GM12878 (cell line): ENCODE data around the gene ZNF317. TPM values are rescaled to one million over a fixed set of nuclear protein-coding genes. Genes with fewer than 3 reads are reported as not detected.
"Not testable (repeated sequence)": the region's sequence is repeated elsewhere in the genome, so short reads cannot be mapped to it uniquely, and the experiment has no call there.

Source experiments
- ATAC-seq: fragments of 200-7000 bp; cut with Tn5 transposase; 3 replicates; pipeline ENCODE4 v1.9.1; 2020; ENCODE audit warnings: mild to moderate bottlenecking, moderate library complexity
- BruUV-seq: library from RNA; stranded (reverse); fragments of 400-500 nt; replicated peaks from 2 replicates; lab custom pipeline; 2021; lab: Mats Ljungman, UMichigan
- CTCF ChIA-PET: fragments of 300-600 bp; sonication (Branson Sonifier 250); formaldehyde crosslinking; extraction: SDS; loops from one replicate; lab custom pipeline; 2021; ENCODE audit warnings: inconsistent platforms; lab: Yijun Ruan, JAX
- POLR2A ChIA-PET: fragments of 350-600 bp; formaldehyde crosslinking; extraction: SDS; loops from one replicate; lab custom pipeline; 2021; ENCODE audit warnings: inconsistent platforms; lab: Charles Lee
- RAD21 ChIA-PET: fragments of 300-600 bp; sonication (Branson Sonifier 250); formaldehyde crosslinking; loops from one replicate; lab custom pipeline; 2023; ENCODE audit warnings: antibody characterized with exemption; ENCODE audit not compliant: unreplicated experiment; lab: Charles Lee
- SMC1A ChIA-PET: fragments of 300-600 bp; sonication (Branson Sonifier 250); formaldehyde crosslinking; loops from one replicate; lab custom pipeline; 2023; ENCODE audit not compliant: unreplicated experiment, uncharacterized antibody; lab: Charles Lee
- DNase-seq: peaks from one replicate; pipeline ENCODE4 v3.0.0-alpha.2; 2011; ENCODE audit warnings: low read depth, low spot score
- FAIRE-seq: peaks from 3 replicates; lab custom pipeline; 2011; peaks lifted over from hg19 to GRCh38; lab: Jason Lieb, UNC
- H2AFZ ChIP-seq: 2 replicates; pipeline ENCODE4 v1.6.0; 2011; ENCODE audit warnings: low read depth, low read length, control low read depth; ENCODE audit not compliant: control insufficient read depth
- H3K27ac ChIP-seq: 2 replicates; pipeline ENCODE4 v1.5.1; 2011; ENCODE audit warnings: control low read depth; ENCODE audit not compliant: control insufficient read depth, insufficient read depth
- H3K27me3 ChIP-seq, 2 experiments: replicated peaks in 1 of 2; 2 replicates each; pipeline versions ENCODE4 v1.6.0 to v1.6.1; 2011; ENCODE audit warnings: low read length in 1 of 2; ENCODE audit not compliant: control insufficient read depth in 2 of 2, insufficient read depth in 2 of 2
- H3K36me3 ChIP-seq, 2 experiments: 2 replicates each; pipeline ENCODE4 v1.5.1; 2011; ENCODE audit warnings: low read length in 1 of 2; ENCODE audit not compliant: control insufficient read depth in 2 of 2, insufficient read depth in 2 of 2
- H3K4me1 ChIP-seq: 2 replicates; pipeline ENCODE4 v1.6.1; 2011; ENCODE audit warnings: mild to moderate bottlenecking, low read length, moderate library complexity, mixed read lengths; ENCODE audit not compliant: control insufficient read depth, insufficient read depth
- H3K4me2 ChIP-seq: 2 replicates; pipeline ENCODE4 v1.6.0; 2011; ENCODE audit warnings: control low read depth; ENCODE audit not compliant: control insufficient read depth, insufficient read depth
- H3K4me3 ChIP-seq: fragments of 200-600 bp; sonication (generic); 2 replicates; pipeline ENCODE4 v1.5.1; 2016
- H3K79me2 ChIP-seq: 2 replicates; pipeline ENCODE4 v1.6.0; 2011; ENCODE audit warnings: low read length; ENCODE audit not compliant: control insufficient read depth, insufficient read depth
- H3K9ac ChIP-seq: 2 replicates; pipeline ENCODE4 v1.8.0; 2011; ENCODE audit warnings: low read length, control low read depth, mixed read lengths; ENCODE audit not compliant: control insufficient read depth, insufficient read depth
- H3K9me3 ChIP-seq: replicated peaks from 3 replicates; pipeline ENCODE4 v1.5.1; 2011; ENCODE audit warnings: mild to moderate bottlenecking, low read length; ENCODE audit not compliant: control insufficient read depth, insufficient read depth
- H4K20me1 ChIP-seq: 2 replicates; pipeline ENCODE4 v1.6.0; 2011; ENCODE audit not compliant: control insufficient read depth, insufficient read depth
- EED ChIP-seq: sonication (generic); IDR thresholded peaks from 2 replicates; pipeline ENCODE4 v1.6.1; 2016; ENCODE audit warnings: antibody characterized with exemption, low read depth
- GABPA ChIP-seq: IDR thresholded peaks from 2 replicates; pipeline ENCODE4 v1.6.1; 2014; ENCODE audit warnings: antibody characterized with exemption, low read depth, mild to moderate bottlenecking, inconsistent platforms
- HDAC2 ChIP-seq: fragments of 200-600 bp; sonication (generic); IDR thresholded peaks from 2 replicates; pipeline ENCODE4 v1.6.1; 2017
- JUNB ChIP-seq: IDR thresholded peaks from 2 replicates; pipeline ENCODE4 v1.6.1; 2016; ENCODE audit warnings: antibody characterized with exemption, mild to moderate bottlenecking
- RCOR1 ChIP-seq: conservative IDR thresholded peaks from 2 replicates; pipeline ENCODE4 v1.6.1; 2012; ENCODE audit warnings: low read depth, low read length, improper control_type of control experiment
- STAT1 ChIP-seq: fragments of 450-650 bp; conservative IDR thresholded peaks from 2 replicates; pipeline ENCODE4 v1.6.1; 2014; ENCODE audit warnings: antibody characterized with exemption, mild to moderate bottlenecking
- WRNIP1 ChIP-seq: IDR thresholded peaks from 2 replicates; pipeline ENCODE4 v1.6.1; 2011; ENCODE audit warnings: low read depth, low read length, improper control_type of control experiment, borderline replicate concordance
- ZNF622 ChIP-seq: fragments of 450-650 bp; IDR thresholded peaks from 2 replicates; pipeline ENCODE4 v1.6.1; 2017; ENCODE audit warnings: mild to moderate bottlenecking, inconsistent platforms
- WGBS: methylation state at CpG from one replicate; pipeline ENCODE4 v1.1.6; 2016; ENCODE audit warnings: low lambda C conversion rate; ENCODE audit not compliant: insufficient replicate concordance, insufficient coverage; ENCODE audit errors: missing lambda C conversion rate; 5-methylcytosine and 5-hydroxymethylcytosine counted together
- in situ Hi-C: fragments of 300-500 bp; cut with MboI; formaldehyde crosslinking; loops from 9 replicates; pipeline ENCODE4 v1.14.3; 2018; ENCODE audit warnings: mixed read lengths
- intact Hi-C: fragments of 100-400 bp; cut with micrococcal nuclease; formaldehyde crosslinking; loops from one replicate; pipeline ENCODE4 v1.14.2; 2022; ENCODE audit not compliant: unreplicated experiment
- polyA plus RNA-seq, 11 experiments: library from polyadenylated mRNA; depleted of rRNA in 4 of 11; unstranded in 6 of 11; stranded (reverse) in 5 of 11; fragments of >200 nt; fragmentation: Nextera tagmentation in 4 of 11; fragmentation: Illumina TruSeq in 1 of 11; extraction: Ambion mirVana in 4 of 11; extraction: Trizol in 1 of 11; gene quantifications; 1 replicate in 1 of 11; 2 replicates in 10 of 11; pipeline versions ENCODE4 v1.2.1 to v1.2.3, GENCODE V29; 2011 to 2016; ENCODE audit warnings: inconsistent platforms in 2 of 11, missing spikeins in 2 of 11, low read depth in 1 of 11
- total RNA-seq, 4 experiments: library from RNA; depleted of rRNA in 3 of 4; stranded (reverse); fragments of >200 nt in 3 of 4; fragmentation: Illumina TruSeq in 1 of 4; extraction: Trizol in 1 of 4; gene quantifications; 2 replicates each; pipeline versions ENCODE4 v1.2.1 to v1.2.3, GENCODE V29; 2013 to 2021
- TF ChIP-seq, protein P1 (sequence below): fragments of 150-350 bp; IDR thresholded peaks from 2 replicates; pipeline ENCODE4 v1.6.1; 2014; ENCODE audit warnings: mild to moderate bottlenecking, low read depth, low read length
- TF ChIP-seq, protein P2 (sequence below): IDR thresholded peaks from 2 replicates; pipeline ENCODE4 v1.6.1; 2012; ENCODE audit warnings: mild to moderate bottlenecking, low read depth, low read length

The ZNF317 gene
- total and polyA plus RNA-seq, 10 of the 15 experiments (the other 5 are each of a cell fraction or from before 2014, with no cell fraction given) = 22.7 to 39.4 (median 32.6) TPM

DNA sequence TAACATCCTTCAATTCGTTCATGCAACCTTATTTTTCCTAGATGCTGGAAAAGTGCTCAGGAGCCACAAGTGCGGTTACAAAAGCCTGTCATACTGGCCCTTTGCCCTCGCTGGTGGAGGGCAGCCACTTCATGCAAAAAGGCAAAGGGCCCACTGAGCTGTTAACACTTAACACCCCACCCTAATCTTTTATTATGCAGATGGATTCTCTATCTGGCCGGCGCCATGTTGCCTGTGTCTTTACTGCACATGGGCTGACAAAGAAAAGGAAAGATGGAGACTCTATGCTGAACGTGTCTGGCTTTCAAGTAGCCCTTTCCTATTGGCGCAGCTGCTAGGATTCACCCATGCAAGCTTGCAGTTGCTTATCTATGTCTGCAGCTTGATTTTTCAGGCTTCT is 49.3 kb downstream of the ZNF317 start:
- RAD21 ChIA-PET = no interaction called here
- no peak overlapping the region for H3K9ac ChIP-seq
- no peaks in the 10 kb centered on the region for H3K36me3 ChIP-seq
- no peak overlapping the region for H3K4me2 ChIP-seq
- TF ChIP-seq GABPA = no peak
- TF ChIP-seq ZNF622 = no peak
- TF ChIP-seq STAT1 = no peak
- TF ChIP-seq WRNIP1 = no peak
- TF ChIP-seq RCOR1 = no peak
- TF ChIP-seq EED = no peak
- no peak for TF ChIP-seq HDAC2
- TF ChIP-seq, protein P1, sequence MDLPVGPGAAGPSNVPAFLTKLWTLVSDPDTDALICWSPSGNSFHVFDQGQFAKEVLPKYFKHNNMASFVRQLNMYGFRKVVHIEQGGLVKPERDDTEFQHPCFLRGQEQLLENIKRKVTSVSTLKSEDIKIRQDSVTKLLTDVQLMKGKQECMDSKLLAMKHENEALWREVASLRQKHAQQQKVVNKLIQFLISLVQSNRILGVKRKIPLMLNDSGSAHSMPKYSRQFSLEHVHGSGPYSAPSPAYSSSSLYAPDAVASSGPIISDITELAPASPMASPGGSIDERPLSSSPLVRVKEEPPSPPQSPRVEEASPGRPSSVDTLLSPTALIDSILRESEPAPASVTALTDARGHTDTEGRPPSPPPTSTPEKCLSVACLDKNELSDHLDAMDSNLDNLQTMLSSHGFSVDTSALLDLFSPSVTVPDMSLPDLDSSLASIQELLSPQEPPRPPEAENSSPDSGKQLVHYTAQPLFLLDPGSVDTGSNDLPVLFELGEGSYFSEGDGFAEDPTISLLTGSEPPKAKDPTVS = no peak
- TF ChIP-seq JUNB = no peak
- TF ChIP-seq, protein P2, sequence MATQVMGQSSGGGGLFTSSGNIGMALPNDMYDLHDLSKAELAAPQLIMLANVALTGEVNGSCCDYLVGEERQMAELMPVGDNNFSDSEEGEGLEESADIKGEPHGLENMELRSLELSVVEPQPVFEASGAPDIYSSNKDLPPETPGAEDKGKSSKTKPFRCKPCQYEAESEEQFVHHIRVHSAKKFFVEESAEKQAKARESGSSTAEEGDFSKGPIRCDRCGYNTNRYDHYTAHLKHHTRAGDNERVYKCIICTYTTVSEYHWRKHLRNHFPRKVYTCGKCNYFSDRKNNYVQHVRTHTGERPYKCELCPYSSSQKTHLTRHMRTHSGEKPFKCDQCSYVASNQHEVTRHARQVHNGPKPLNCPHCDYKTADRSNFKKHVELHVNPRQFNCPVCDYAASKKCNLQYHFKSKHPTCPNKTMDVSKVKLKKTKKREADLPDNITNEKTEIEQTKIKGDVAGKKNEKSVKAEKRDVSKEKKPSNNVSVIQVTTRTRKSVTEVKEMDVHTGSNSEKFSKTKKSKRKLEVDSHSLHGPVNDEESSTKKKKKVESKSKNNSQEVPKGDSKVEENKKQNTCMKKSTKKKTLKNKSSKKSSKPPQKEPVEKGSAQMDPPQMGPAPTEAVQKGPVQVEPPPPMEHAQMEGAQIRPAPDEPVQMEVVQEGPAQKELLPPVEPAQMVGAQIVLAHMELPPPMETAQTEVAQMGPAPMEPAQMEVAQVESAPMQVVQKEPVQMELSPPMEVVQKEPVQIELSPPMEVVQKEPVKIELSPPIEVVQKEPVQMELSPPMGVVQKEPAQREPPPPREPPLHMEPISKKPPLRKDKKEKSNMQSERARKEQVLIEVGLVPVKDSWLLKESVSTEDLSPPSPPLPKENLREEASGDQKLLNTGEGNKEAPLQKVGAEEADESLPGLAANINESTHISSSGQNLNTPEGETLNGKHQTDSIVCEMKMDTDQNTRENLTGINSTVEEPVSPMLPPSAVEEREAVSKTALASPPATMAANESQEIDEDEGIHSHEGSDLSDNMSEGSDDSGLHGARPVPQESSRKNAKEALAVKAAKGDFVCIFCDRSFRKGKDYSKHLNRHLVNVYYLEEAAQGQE = no peak
- TF ChIP-seq, all 136 proteins: peak for 0
- no peak overlapping the region for H3K27ac ChIP-seq
- CTCF ChIA-PET = no interaction called here
- 41% methylated on average over 7 of the region's 7 CpGs for WGBS
- FAIRE-seq = no peak
- H3K79me2 ChIP-seq = no peaks in the 10 kb centered on the region
- intact Hi-C loops (no loop called here), in situ Hi-C loops (no loop called here)
- no peak for DNase-seq
- no peak for ATAC-seq
- POLR2A ChIA-PET = interaction anchor here (0.6 kb wide), 1 partner anchor 610 kb away, joined by 6 read pairs; no protein-coding TSS in a partner anchor
- no peak overlapping the region for H2AFZ ChIP-seq
- SMC1A ChIA-PET = no interaction called here
- H3K27me3 ChIP-seq = no peaks in the 10 kb centered on the region
- H4K20me1 ChIP-seq = no peaks in the 10 kb centered on the region
- H3K4me1 ChIP-seq = no peaks in the 10 kb centered on the region
- no peak overlapping the region for H3K4me3 ChIP-seq
- no TSS peak for BruUV-seq
- no peaks in the 10 kb centered on the region; the same call in 2 of the 3 replicates for H3K9me3 ChIP-seq

DNA sequence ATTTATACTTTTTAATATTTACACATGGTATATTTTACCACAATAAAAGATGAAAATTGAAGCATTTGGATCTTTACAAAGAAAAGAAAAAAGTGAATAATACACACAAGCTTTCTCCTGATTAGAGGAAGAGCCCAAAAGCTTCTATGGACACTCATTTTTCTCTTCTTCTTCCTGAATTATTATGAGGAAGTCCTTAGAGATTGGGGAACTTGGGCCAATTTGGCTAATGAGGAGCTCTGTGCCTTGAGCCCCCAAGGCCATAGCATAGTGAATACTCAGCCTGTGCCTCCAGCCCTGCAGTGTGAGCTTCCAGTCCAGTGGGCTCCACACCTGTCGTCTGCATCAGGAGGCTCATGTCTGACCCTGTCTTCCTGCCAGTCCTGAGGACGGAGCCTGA is 57.8 kb downstream of the ZNF317 start:
- RAD21 ChIA-PET = interaction anchor here (1.2 kb wide), 1 partner anchor 9 kb away, joined by 3 read pairs; no protein-coding TSS in a partner anchor
- H2AFZ ChIP-seq, ATAC-seq, H3K36me3 ChIP-seq, H3K9me3 ChIP-seq, H3K4me1 ChIP-seq, in situ Hi-C loops, H4K20me1 ChIP-seq, FAIRE-seq, H3K27me3 ChIP-seq, SMC1A ChIA-PET, DNase-seq, H3K4me2 ChIP-seq, H3K4me3 ChIP-seq, BruUV-seq, H3K9ac ChIP-seq, POLR2A ChIA-PET, H3K27ac ChIP-seq, intact Hi-C loops, H3K79me2 ChIP-seq, CTCF ChIA-PET: not testable (repeated sequence)
- 33% methylated on average over 1 of the region's 2 CpGs for WGBS
